IMR-90 (cell line): Measurements from ENCODE around the gene IGDCC3. TPM values are rescaled to one million over a fixed set of nuclear protein-coding genes. Genes with fewer than 3 reads are reported as not detected.

Source experiments
- ATAC-seq: fragments of 200-7000 bp; cut with Tn5 transposase; 2 replicates; pipeline ENCODE4 v1.9.1; 2020; ENCODE audit warnings: low read depth, mild to moderate bottlenecking, moderate library complexity
- BruUV-seq: library from RNA; stranded (reverse); fragments of 400-500 nt; replicated peaks from 2 replicates; lab custom pipeline; 2021; lab: Mats Ljungman, UMichigan
- CTCF ChIA-PET: fragments of 300-600 bp; formaldehyde crosslinking; extraction: SDS; loops from one replicate; lab custom pipeline; 2021; ENCODE audit warnings: antibody characterized with exemption; lab: Yijun Ruan, JAX
- POLR2A ChIA-PET: fragments of 300-600 bp; sonication (Branson Sonifier 250); formaldehyde crosslinking; loops from one replicate; lab custom pipeline; 2022; ENCODE audit warnings: antibody characterized with exemption; ENCODE audit not compliant: unreplicated experiment; lab: Charles Lee
- DNase-seq: peaks from one replicate; pipeline ENCODE4 v3.0.0; 2013
- H2AFZ ChIP-seq: replicated peaks from 2 replicates; pipeline ENCODE3; 2013; ENCODE audit warnings: low read length, mild to moderate bottlenecking; ENCODE audit not compliant: poor library complexity
- H2AK5ac ChIP-seq: 2 replicates; pipeline ENCODE4 v1.6.1; 2013; ENCODE audit warnings: low read depth, low read length, inconsistent platforms
- H2AK9ac ChIP-seq: replicated peaks from 2 replicates; pipeline ENCODE3; 2013; ENCODE audit warnings: mild to moderate bottlenecking, low read depth, low read length, moderate library complexity; ENCODE audit not compliant: poor library complexity
- H2BK120ac ChIP-seq: 2 replicates; pipeline ENCODE4 v1.6.1; 2013; ENCODE audit warnings: low read depth, low read length, inconsistent platforms
- H2BK15ac ChIP-seq: 3 replicates; pipeline ENCODE4 v1.6.1; 2013; ENCODE audit warnings: low read depth, low read length, inconsistent platforms
- H2BK20ac ChIP-seq: 2 replicates; pipeline ENCODE4 v1.6.1; 2013; ENCODE audit warnings: low read depth, mild to moderate bottlenecking, inconsistent platforms, low read length, moderate library complexity
- H2BK5ac ChIP-seq: 2 replicates; pipeline ENCODE4 v1.6.1; 2013; ENCODE audit warnings: mild to moderate bottlenecking, low read depth, low read length, inconsistent platforms; ENCODE audit not compliant: poor library complexity, severe bottlenecking
- H3K14ac ChIP-seq: replicated peaks from 2 replicates; pipeline ENCODE4 v1.6.1; 2013; ENCODE audit warnings: low read depth, low read length, inconsistent platforms
- H3K18ac ChIP-seq: 2 replicates; pipeline ENCODE4 v1.6.1; 2013; ENCODE audit warnings: low read depth, low read length, control low read depth
- H3K23ac ChIP-seq: 2 replicates; pipeline ENCODE4 v1.6.1; 2013; ENCODE audit warnings: low read depth, low read length, inconsistent platforms
- H3K27ac ChIP-seq: 2 replicates; pipeline ENCODE4 v1.5.1; 2013; ENCODE audit warnings: mild to moderate bottlenecking, control low read depth, low read length; ENCODE audit not compliant: insufficient read depth
- H3K27me3 ChIP-seq: 2 replicates; pipeline ENCODE4 v1.6.1; 2013; ENCODE audit warnings: low read length; ENCODE audit not compliant: control insufficient read depth, insufficient read depth
- H3K36me3 ChIP-seq: 2 replicates; pipeline ENCODE4 v1.6.1; 2013; ENCODE audit warnings: low read length, mixed read lengths; ENCODE audit not compliant: control insufficient read depth, insufficient read depth
- H3K4ac ChIP-seq: 2 replicates; pipeline ENCODE4 v1.6.1; 2013; ENCODE audit warnings: low read depth, low read length, inconsistent platforms
- H3K4me1 ChIP-seq: 2 replicates; pipeline ENCODE4 v1.6.1; 2013; ENCODE audit warnings: low read length, mixed read lengths; ENCODE audit not compliant: control insufficient read depth, insufficient read depth
- H3K4me2 ChIP-seq: 2 replicates; pipeline ENCODE4 v1.6.1; 2013; ENCODE audit warnings: low read depth, mild to moderate bottlenecking, control low read depth, low read length, moderate library complexity
- H3K4me3 ChIP-seq: 2 replicates; pipeline ENCODE4 v1.5.1; 2013; ENCODE audit warnings: low read depth, mild to moderate bottlenecking, control low read depth, low read length, moderate library complexity; ENCODE audit not compliant: insufficient read depth
- H3K56ac ChIP-seq: 2 replicates; pipeline ENCODE4 v1.6.1; 2013; ENCODE audit warnings: low read length, inconsistent platforms; ENCODE audit not compliant: insufficient read depth; ENCODE audit errors: extremely low read depth
- H3K79me1 ChIP-seq, 2 experiments: 2 replicates each; pipeline ENCODE4 v1.6.1; 2013; ENCODE audit warnings: low read length in 2 of 2, inconsistent platforms in 1 of 2, low read depth in 1 of 2
- H3K9ac ChIP-seq: 2 replicates; pipeline ENCODE4 v1.6.1; 2013; ENCODE audit warnings: low read depth, low read length, control low read depth
- H3K9me1 ChIP-seq: 2 replicates; pipeline ENCODE4 v1.6.1; 2013; ENCODE audit warnings: low read length, inconsistent platforms; ENCODE audit not compliant: insufficient read depth
- H3K9me3 ChIP-seq: 2 replicates; pipeline ENCODE4 v1.6.1; 2013; ENCODE audit warnings: low read length; ENCODE audit not compliant: control insufficient read depth, insufficient read depth
- H4K20me1 ChIP-seq: 2 replicates; pipeline ENCODE4 v1.6.1; 2013; ENCODE audit warnings: low read length, inconsistent platforms; ENCODE audit not compliant: insufficient read depth
- H4K5ac ChIP-seq: 2 replicates; pipeline ENCODE4 v1.6.1; 2013; ENCODE audit warnings: mild to moderate bottlenecking, low read depth, low read length, control low read depth
- H4K8ac ChIP-seq, 2 experiments: 2 replicates each; pipeline ENCODE4 v1.6.1; 2013; ENCODE audit warnings: low read depth in 2 of 2, low read length in 2 of 2, control low read depth in 1 of 2, inconsistent platforms in 1 of 2
- H4K91ac ChIP-seq: 2 replicates; pipeline ENCODE4 v1.6.1; 2013; ENCODE audit warnings: low read depth, low read length, inconsistent platforms; ENCODE audit not compliant: insufficient read depth
- POLR2A ChIP-seq: IDR thresholded peaks from 2 replicates; pipeline ENCODE4 v1.6.1; 2012; ENCODE audit warnings: mild to moderate bottlenecking, low read depth, low read length
- WGBS, 2 experiments: methylation state at CpG; one replicate each; pipeline versions ENCODE4 v1.1.5 to v1.1.7; 2013; ENCODE audit warnings: missing lambda C conversion rate in 2 of 2; ENCODE audit not compliant: insufficient read length in 1 of 2; ENCODE audit errors: extremely low coverage in 2 of 2; 5-methylcytosine and 5-hydroxymethylcytosine counted together
- dilution Hi-C: fragments of 300-500 bp; cut with HindIII; formaldehyde crosslinking; loops from one replicate; pipeline ENCODE4 v1.14.3; 2018; ENCODE audit warnings: low sequenced_read_pairs; ENCODE audit not compliant: unreplicated experiment
- in situ Hi-C: fragments of 300-500 bp; cut with MboI; formaldehyde crosslinking; loops from 3 replicates; pipeline ENCODE4 v1.14.3; 2019; ENCODE audit warnings: low sequenced_read_pairs, inconsistent platforms, mixed read lengths
- intact Hi-C: fragments of 100-400 bp; cut with micrococcal nuclease; formaldehyde crosslinking; loops from 2 replicates; pipeline ENCODE4 v1.10.0; 2022
- polyA plus RNA-seq, 3 experiments: library from polyadenylated mRNA; depleted of rRNA; stranded (reverse); fragments of >200 nt; gene quantifications; 2 replicates each; pipeline ENCODE4 v1.2.3, GENCODE V29; 2012; ENCODE audit warnings: low replicate concordance in 1 of 3
- total RNA-seq: library from RNA; depleted of rRNA; stranded (reverse); fragments of >200 nt; gene quantifications from 2 replicates; pipeline ENCODE4 v1.2.3, GENCODE V29; 2012

The IGDCC3 gene
- total and polyA plus RNA-seq, 2 of the 4 experiments (the other 2 are of a cell fraction) = 0.18 to 0.19 TPM

DNA sequence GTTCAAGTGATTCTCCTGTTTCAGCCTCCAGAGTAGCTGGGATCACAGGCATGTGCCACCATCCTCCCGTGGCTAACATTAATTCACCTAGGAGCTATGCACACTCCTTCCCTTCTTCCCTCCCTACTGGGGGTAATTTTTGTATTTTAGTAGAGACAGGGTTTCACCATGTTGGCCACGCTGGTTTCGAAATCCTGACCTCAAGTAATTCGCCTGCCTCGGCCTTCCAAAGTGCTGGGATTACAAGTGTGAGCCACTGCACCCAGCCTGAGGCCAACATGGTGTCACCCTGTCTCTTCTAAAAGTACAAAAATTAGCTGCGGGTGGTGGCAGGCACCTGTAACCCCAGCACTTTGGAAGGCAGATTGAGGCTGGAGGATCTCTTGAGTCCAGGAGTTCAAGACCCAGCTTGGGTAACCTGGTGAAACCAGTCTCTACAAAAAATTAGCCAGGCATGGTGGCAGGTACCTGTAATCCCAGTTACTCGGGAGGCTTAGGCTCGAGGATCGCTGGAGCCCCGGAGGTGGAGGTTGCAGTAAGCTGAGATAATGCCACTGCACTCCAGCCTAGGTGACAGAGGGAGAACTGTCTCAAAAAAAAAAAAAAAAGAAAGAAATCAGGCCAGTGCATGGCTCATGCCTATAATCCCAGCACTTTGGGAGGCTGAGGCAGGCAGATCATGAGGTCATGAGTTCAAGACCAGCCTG is 67.2 kb downstream of the IGDCC3 start:
- Histone ChIP-seq H3K27ac (peak overlapping the region; percentile 59; the same call in 1 of the 2 replicates), H3K56ac (no peak overlapping the region), H3K36me3 (no peaks in the 10 kb centered on the region), H3K14ac (peak overlapping the region; percentile 36; the same call in 1 of the 2 replicates), H4K91ac (no peak overlapping the region), H3K4me3 (no peak overlapping the region), H3K9ac (no peak overlapping the region), H3K4me1 (peaks cover 11% of the 10 kb centered on the region), H3K27me3 (peaks cover 3% of the 10 kb centered on the region; the same call in 1 of the 2 replicates), H3K23ac (peak overlapping the region; percentile 64; the same call in 1 of the 2 replicates), H2AK5ac (0 out of 2 replicates have a peak overlapping the region, but pooled peaks have one; percentile 15), H2AK9ac (no peak overlapping the region), H3K79me1 (no peaks in the 10 kb centered on the region), H4K20me1 (peaks cover 6% of the 10 kb centered on the region; the same call in 1 of the 2 replicates), H2BK15ac (no peak overlapping the region), H3K4ac (no peak overlapping the region; the same call in 1 of the 2 replicates), H3K18ac (peak overlapping the region; percentile 12; the same call in 1 of the 2 replicates), H4K5ac (no peak overlapping the region), H2BK120ac (no peak overlapping the region), H3K4me2 (peak overlapping the region; percentile 56), H2AFZ (peak overlapping the region; percentile 58), H2BK5ac (peak overlapping the region; percentile 42), H2BK20ac (no peak overlapping the region), H3K9me3 (no peaks in the 10 kb centered on the region), H4K8ac (peak overlapping the region in 1 of 2 experiments; percentile 58; a peak in 1 of 4 replicates), H3K9me1 (0 out of 2 replicates have a peak, but pooled peaks cover 3% of the 10 kb centered on the region)
- WGBS, 2 experiments = 68% methylated on average over 4 of the region's 10 CpGs; no CpG with 5 or more reads in 1 of the 2 experiments
- no TSS peak for BruUV-seq
- dilution Hi-C loops (no loop called here), in situ Hi-C loops (no loop called here), intact Hi-C loops (no loop called here)
- TF ChIP-seq POLR2A = no peak
- POLR2A ChIA-PET = no interaction called here
- ATAC-seq (peak; percentile 59), DNase-seq (peak; percentile 15)
- CTCF ChIA-PET = interaction anchor here (1.1 to 3.2 kb wide), 2 partner anchors 9 to 75 kb away, joined by 4 to 9 read pairs; no protein-coding TSS in a partner anchor
